Type B pancreatic cell (in vitro differentiated cells): ENCODE results near the gene C4orf50. TPM values are rescaled to one million over a fixed set of nuclear protein-coding genes. Genes with fewer than 3 reads are reported as not detected.

Experiments
- DNase-seq: peaks from one replicate; pipeline ENCODE4 v3.0.0; 2021; ENCODE audit warnings: mixed read lengths; ENCODE audit not compliant: unreplicated experiment; ENCODE audit errors: extremely low spot score
- H3K27ac Mint-ChIP-seq: 2 replicates; pipeline ENCODE4 v1.8.0; 2021; ENCODE audit warnings: mild to moderate bottlenecking, mixed read lengths
- H3K27me3 Mint-ChIP-seq: 2 replicates; pipeline ENCODE4 v1.8.0; 2021; ENCODE audit warnings: mixed read lengths
- H3K36me3 Mint-ChIP-seq: 2 replicates; pipeline ENCODE4 v1.8.0; 2021; ENCODE audit warnings: mixed read lengths
- H3K4me1 Mint-ChIP-seq: one replicate; pipeline ENCODE4 v1.8.0; 2021; ENCODE audit warnings: mixed read lengths; ENCODE audit not compliant: unreplicated experiment
- H3K4me3 Mint-ChIP-seq: 2 replicates; pipeline ENCODE4 v1.8.0; 2021; ENCODE audit warnings: mild to moderate bottlenecking, mixed read lengths
- H3K9me3 Mint-ChIP-seq: 2 replicates; pipeline ENCODE4 v1.8.0; 2021; ENCODE audit warnings: mixed read lengths
- total RNA-seq: library from RNA; stranded (reverse); gene quantifications from 2 replicates; pipeline ENCODE4 v1.2.1, GENCODE V29; 2021; ENCODE audit warnings: low replicate concordance
- TF ChIP-seq, protein P1 (sequence below): fragments of 200-600 bp; sonication (generic); conservative IDR thresholded peaks from 2 replicates; pipeline ENCODE4 v1.5.0; 2021; ENCODE audit warnings: antibody characterized with exemption, mild to moderate bottlenecking

The C4orf50 gene
- total RNA-seq, 1 donor from 2014 or later = 0.19 TPM

DNA sequence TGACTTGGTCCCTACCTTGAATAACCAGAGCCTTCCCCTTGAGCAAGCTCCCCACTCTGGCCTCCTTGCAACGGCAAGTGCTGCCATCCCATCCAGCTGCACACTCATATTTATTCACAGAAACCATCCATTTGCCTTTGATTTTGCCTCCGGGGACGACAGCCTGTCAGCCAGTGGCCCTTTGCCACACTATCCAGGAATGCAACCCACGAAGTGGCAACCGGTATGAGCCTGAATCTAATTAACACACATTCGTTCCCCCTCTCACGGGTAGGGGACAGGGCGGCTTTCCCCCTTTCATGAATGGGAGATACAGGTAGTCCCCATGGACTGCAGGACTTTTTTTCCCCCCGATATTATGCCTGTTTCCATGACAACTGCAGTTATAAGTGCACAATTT, 140.8 kb downstream of the C4orf50 start:
- Mint-ChIP-seq H3K4me3 (no peak overlapping the region), H3K27me3 (peaks cover 27% of the 10 kb centered on the region), H3K36me3 (no peaks in the 10 kb centered on the region), H3K27ac (no peak overlapping the region), H3K4me1 (peaks cover 4% of the 10 kb centered on the region), H3K9me3 (no peaks in the 10 kb centered on the region)
- DNase-seq = no peak
- TF ChIP-seq, protein P1, sequence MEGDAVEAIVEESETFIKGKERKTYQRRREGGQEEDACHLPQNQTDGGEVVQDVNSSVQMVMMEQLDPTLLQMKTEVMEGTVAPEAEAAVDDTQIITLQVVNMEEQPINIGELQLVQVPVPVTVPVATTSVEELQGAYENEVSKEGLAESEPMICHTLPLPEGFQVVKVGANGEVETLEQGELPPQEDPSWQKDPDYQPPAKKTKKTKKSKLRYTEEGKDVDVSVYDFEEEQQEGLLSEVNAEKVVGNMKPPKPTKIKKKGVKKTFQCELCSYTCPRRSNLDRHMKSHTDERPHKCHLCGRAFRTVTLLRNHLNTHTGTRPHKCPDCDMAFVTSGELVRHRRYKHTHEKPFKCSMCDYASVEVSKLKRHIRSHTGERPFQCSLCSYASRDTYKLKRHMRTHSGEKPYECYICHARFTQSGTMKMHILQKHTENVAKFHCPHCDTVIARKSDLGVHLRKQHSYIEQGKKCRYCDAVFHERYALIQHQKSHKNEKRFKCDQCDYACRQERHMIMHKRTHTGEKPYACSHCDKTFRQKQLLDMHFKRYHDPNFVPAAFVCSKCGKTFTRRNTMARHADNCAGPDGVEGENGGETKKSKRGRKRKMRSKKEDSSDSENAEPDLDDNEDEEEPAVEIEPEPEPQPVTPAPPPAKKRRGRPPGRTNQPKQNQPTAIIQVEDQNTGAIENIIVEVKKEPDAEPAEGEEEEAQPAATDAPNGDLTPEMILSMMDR = no peak

DNA sequence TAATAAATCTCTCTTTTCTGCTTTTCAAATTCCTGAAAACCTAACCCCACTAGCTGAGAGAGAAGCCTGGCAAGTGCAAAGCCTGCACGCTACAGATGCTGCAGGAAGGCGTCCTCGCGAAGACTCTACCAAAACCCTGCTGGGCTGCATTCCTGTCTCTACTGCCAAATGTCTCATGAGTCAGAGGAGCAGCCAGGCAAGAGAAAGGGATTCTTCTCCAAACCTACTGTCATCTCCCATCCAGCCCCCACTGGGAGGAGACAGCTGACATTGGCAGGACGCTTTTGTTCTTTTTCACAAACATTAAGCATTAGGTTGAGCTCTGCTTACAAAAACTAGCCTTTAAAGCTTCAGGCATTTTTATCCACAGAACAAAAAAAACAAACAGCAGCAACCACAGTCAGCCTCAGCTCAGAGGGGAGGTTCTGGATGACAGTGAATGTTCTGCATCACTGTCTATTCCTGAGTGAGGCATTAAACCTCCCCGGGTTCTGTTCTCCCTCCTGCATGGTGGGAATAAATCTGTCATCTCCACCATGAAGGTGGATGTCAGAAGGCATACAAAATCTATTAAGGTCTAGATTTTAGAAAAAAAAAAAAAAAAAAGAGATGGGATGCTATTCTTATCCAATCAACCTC, 143.3 kb downstream of the C4orf50 start:
- Mint-ChIP-seq H3K27me3 (peaks cover 11% of the 10 kb centered on the region), H3K36me3 (no peaks in the 10 kb centered on the region), H3K4me1 (peaks cover 4% of the 10 kb centered on the region), H3K9me3 (no peaks in the 10 kb centered on the region), H3K27ac (peak overlapping the region; percentile 16), H3K4me3 (no peak overlapping the region)
- DNase-seq = no peak
- TF ChIP-seq, protein P1 = no peak

DNA sequence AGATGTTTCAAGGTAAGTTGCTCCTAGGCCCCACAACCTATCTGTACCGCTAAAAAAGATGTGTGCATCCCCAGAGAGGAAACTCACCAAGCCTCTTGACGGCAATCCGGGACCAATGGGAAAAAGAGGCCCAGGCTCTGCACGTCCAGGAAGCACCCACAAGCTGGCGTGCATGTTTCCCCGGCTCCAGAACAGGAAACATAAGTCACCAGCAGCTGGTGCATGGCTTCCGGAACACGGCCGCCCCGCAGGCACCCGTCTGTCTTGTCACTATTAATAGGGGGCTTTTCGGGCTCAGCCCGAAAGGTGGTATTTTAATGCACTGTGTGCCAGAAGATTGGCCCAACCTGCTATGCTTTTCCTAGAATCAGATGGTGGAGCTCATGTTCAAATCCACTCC, 147.5 kb downstream of the C4orf50 start:
- no peak for DNase-seq
- TF ChIP-seq, protein P1 = no peak
- Mint-ChIP-seq H3K36me3 (no peaks in the 10 kb centered on the region), H3K27me3 (peaks cover 11% of the 10 kb centered on the region), H3K4me3 (no peak overlapping the region), H3K4me1 (peaks cover 4% of the 10 kb centered on the region), H3K27ac (no peak overlapping the region), H3K9me3 (no peaks in the 10 kb centered on the region)

DNA sequence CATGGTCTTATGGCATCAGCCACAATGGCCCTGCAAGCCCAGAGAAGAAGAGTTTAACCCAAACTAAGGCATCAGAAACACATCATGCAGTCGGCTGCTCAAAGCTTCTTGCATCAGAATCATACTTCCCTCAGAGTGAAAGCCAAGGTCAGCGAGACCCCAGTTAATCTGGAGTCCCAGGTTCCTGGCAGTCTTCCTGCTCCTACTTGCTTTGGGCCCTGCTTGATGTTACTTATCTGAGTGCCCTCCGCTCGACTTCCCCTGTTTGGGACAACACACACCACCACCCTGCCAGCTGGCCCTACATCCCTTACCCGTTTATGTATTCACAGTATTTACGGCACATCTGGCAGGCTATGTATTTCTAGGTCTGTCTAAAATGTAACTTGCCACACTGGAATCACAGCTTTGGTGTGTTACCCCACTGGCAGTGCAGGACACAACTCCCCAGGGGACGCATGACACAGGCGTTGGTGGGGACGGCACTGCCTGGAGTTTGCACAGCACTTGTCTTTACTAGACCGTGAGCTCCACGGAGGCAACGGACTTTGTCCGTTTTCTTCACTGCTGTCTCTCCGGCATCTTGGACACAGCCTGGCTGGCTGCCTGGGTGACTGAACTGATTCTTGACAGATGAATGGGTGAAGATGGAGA, 148.1 kb downstream of the C4orf50 start:
- no peak for DNase-seq
- no peaks in the 10 kb centered on the region for H3K9me3 Mint-ChIP-seq
- TF ChIP-seq, protein P1 = no peak
- H3K27me3 Mint-ChIP-seq = peaks cover 11% of the 10 kb centered on the region
- no peak overlapping the region for H3K4me3 Mint-ChIP-seq
- no peaks in the 10 kb centered on the region for H3K36me3 Mint-ChIP-seq
- peaks cover 4% of the 10 kb centered on the region for H3K4me1 Mint-ChIP-seq
- no peak overlapping the region for H3K27ac Mint-ChIP-seq

DNA sequence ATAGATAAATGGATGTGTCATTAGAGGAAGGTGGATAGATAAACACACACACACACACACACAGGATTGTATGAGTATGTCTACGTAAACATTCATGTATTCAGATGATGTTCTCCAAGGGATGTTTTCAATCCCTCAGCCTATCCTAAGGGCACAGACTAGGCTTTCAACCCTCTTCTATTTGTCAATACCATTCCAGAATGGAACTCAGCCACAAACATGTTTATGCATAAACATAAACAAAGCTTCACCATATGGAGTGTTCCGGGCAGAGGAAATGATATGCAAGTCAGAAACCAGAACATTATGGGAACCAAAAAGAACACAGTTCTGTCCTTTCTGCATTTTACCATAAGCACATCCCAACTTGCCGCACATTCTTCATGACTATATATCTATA, 150.4 kb downstream of the C4orf50 start:
- Mint-ChIP-seq H3K36me3 (no peaks in the 10 kb centered on the region), H3K4me3 (no peak overlapping the region), H3K9me3 (no peaks in the 10 kb centered on the region), H3K4me1 (no peaks in the 10 kb centered on the region), H3K27me3 (peaks cover 7% of the 10 kb centered on the region), H3K27ac (no peak overlapping the region)
- TF ChIP-seq, protein P1 = no peak
- no peak for DNase-seq
